ENCODE results near the gene PRR5L.

DNA sequence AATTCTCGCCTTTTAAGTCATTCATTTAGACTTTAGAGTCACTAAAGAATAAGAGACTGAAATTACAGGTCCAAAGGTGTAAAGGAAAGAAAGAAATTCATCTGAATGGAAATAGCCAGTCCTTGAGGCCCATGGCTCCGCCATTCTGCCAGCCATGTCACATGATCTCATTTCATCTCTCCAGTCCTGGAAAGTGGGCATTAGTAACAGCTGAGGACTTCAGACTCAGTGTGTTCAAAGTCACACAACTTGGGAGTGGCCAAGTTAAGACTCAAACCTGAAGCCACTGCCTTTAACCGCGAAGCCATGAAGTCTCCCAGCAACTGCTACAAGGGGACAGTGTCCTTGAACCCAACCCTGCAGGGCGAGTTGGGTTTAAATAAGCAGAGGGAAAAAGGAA is 103.7 kb downstream of the PRR5L start:
- no peak for TF ChIP-seq CTCF (IDR thresholded peaks at IDR 0.05; ENCODE audit: insufficient read depth, low read length, poor library complexity, severe bottlenecking)
- TF ChIP-seq EZH2phosphoT487 (conservative IDR thresholded peaks at IDR 0.05; ENCODE audit: low read length) = no peak

Measured in SU-DHL-6 (cell line).